SIG-M5 treated with dmso at 0.1 percent for 504 hours (cell line): ENCODE data around the gene TMEM18.

Source experiments
- DNase-seq: peaks from one replicate; lab custom pipeline; 2025; ENCODE audit not compliant: unreplicated experiment; lab: John Stamatoyannopoulos, UW

The TMEM18 gene

DNA sequence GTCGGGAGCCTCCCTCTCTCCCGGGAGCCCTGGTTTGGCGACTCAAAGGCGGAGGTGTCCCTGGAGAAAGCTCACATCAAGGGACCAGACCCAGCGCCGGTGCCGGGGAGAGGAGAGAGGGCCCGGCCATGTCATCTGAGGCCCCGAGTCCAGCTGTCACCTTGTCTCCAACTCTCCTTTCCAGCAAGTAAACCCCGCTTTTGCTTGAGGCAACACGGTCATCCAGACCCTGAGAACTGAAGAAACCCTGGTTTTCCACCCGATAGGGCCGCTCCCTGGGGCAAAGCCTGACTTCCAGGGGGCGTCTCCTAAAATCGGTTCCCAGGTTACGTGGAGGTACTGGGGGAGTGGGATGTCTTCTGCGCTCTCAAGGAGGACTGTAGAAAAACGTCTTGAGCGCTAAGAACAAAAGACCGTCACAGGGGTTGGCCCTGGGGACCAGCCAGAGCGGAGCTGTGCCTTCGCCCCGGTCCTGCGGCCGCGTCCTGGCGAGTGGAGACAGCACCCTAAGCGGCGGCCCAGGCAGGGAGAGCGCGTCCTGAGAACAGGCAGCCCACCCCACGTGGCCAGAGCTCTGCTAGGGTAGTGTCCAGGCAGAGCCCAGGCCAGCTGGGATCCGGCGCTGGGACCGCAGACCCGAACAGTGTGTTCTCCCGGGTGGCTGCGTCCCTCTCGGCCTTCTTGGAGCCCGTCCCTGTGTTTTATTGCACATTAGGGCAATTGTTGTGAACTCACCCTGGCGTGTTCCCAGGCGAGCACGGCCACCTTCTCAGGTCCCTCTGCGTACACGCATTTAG, 55.7 kb downstream of the TMEM18 start:
- DNase-seq: no peak

DNA sequence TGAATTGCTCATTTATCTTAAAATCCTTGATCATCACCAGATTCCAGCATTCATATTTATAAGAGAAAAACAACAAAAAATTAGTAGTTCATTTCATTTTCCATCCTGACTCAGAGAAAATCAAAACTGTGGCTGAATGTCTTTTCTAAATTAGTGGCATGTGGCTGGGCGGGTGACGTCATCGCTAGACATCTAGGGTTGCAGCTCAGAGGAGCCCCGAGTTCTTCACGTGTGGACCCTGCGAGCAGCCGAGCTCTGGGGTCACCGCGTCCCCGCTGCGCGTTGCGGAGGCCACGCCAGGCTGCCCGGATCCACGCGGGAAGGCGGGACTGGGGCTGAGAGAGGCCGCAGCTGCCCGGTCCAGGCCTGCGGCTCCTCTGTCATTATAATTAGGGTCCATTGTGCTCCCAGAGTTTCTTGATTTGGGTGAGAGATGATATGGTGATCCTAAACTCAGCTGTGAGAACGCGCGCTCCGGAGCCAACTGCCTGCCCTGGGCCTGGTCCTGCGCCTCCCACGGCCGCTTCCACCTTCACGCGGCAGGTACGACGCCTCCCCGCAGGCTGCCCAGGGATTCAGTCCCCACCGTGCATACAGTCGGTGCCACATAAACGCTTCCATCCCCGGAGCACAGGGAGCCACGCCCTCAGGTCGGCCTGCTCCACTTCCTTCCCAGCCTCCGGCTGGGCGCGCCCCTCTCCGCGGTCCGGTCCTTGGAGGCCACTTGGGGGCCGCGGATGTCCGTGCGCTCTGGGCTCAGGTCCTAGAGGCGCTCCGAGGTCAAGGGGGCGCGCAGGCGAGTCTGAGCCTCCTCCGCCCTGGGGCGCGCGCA, 56.5 kb downstream of the TMEM18 start:
- DNase-seq: no peak

DNA sequence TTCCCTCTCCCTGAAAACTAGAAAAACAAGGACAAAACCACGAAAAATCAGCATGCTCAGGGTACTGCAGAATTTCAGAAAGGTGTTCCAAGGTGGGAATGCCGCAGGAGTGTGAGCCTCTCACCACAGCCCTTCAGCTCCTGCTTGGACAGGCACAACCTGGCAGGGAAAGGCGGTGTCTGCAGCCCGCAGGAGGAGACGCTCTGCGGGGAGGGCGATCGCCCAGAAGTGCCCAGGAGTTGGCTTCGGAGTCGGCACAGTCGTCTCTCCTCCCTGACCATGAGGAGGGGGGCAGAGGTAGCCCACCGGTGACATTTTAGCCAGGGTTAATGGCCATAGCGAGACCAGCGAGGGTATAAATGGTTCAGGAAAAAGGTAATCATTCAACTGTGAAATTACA, 57.2 kb downstream of the TMEM18 start:
- DNase-seq: no peak

DNA sequence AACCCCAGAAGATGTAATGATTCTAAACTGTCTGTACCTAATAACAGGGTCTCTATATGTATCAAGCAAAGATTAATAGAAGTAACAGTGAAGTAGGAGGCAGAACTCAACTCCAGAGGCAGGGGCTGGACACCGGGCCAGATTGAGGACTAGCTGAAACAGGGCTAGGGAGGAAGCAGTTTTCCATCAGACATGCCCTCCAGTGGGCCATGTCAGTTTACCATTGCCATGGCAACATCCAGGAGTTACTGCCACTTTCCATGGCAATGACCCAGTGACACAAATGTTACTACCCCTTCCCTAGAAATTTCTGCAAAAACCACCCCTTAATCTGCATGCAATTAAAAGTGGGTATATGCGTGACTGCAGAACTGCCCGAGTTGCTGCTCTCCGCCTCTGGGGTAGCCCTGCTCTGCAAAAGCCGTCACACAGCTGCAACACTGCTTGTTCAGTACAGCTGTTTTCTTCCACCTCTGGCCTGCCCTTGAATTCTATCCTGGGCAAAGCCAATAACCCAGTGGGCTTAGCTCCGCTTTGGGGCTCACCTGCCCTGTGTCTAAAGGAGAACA, 58.7 kb downstream of the TMEM18 start:
- DNase-seq: no peak

DNA sequence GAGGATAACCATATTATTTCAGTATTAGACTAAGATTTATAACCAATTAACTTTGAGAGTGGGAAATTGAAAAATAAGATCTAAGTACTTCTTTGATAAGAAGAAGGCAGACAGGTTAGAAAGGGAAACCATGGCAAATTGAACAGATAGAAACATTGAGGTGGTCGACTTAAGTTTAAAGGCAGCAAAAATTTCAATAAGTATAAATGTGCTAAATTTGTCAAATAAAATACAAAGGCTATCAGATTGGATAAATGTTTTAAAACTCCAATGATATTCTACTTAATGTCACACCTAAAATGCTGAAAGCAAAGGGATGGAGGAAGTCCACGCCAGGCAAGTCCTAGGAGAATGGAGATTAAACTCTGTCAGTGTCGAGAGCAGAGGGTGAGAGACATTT, 59.2 kb downstream of the TMEM18 start:
- DNase-seq: no peak
